ENCODE results near the gene STAP1. TPM values are rescaled to one million over a fixed set of nuclear protein-coding genes. Genes with fewer than 3 reads are reported as not detected.

The STAP1 gene
- total and polyA plus RNA-seq, 2 experiments from 2014 or later, result not detected

DNA sequence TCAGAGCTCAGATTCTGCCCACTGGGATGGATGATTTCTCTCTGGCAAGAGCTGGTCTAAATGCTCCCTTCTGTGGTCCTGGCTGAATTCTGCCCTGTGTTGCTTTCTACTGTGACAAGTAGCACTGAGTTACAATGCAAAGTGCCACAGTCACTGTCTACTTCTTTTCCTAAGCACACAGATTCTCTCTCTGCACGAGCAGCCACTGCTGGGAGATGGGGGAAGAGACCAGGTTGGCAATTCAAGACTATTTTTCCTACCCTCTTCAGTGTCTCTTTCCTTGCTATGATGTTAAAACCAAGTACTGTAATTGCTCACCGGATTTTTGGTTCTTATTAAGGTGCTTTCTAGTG lies 45.5 kb downstream of the STAP1 start (continued):
- TF ChIP-seq, protein P1, sequence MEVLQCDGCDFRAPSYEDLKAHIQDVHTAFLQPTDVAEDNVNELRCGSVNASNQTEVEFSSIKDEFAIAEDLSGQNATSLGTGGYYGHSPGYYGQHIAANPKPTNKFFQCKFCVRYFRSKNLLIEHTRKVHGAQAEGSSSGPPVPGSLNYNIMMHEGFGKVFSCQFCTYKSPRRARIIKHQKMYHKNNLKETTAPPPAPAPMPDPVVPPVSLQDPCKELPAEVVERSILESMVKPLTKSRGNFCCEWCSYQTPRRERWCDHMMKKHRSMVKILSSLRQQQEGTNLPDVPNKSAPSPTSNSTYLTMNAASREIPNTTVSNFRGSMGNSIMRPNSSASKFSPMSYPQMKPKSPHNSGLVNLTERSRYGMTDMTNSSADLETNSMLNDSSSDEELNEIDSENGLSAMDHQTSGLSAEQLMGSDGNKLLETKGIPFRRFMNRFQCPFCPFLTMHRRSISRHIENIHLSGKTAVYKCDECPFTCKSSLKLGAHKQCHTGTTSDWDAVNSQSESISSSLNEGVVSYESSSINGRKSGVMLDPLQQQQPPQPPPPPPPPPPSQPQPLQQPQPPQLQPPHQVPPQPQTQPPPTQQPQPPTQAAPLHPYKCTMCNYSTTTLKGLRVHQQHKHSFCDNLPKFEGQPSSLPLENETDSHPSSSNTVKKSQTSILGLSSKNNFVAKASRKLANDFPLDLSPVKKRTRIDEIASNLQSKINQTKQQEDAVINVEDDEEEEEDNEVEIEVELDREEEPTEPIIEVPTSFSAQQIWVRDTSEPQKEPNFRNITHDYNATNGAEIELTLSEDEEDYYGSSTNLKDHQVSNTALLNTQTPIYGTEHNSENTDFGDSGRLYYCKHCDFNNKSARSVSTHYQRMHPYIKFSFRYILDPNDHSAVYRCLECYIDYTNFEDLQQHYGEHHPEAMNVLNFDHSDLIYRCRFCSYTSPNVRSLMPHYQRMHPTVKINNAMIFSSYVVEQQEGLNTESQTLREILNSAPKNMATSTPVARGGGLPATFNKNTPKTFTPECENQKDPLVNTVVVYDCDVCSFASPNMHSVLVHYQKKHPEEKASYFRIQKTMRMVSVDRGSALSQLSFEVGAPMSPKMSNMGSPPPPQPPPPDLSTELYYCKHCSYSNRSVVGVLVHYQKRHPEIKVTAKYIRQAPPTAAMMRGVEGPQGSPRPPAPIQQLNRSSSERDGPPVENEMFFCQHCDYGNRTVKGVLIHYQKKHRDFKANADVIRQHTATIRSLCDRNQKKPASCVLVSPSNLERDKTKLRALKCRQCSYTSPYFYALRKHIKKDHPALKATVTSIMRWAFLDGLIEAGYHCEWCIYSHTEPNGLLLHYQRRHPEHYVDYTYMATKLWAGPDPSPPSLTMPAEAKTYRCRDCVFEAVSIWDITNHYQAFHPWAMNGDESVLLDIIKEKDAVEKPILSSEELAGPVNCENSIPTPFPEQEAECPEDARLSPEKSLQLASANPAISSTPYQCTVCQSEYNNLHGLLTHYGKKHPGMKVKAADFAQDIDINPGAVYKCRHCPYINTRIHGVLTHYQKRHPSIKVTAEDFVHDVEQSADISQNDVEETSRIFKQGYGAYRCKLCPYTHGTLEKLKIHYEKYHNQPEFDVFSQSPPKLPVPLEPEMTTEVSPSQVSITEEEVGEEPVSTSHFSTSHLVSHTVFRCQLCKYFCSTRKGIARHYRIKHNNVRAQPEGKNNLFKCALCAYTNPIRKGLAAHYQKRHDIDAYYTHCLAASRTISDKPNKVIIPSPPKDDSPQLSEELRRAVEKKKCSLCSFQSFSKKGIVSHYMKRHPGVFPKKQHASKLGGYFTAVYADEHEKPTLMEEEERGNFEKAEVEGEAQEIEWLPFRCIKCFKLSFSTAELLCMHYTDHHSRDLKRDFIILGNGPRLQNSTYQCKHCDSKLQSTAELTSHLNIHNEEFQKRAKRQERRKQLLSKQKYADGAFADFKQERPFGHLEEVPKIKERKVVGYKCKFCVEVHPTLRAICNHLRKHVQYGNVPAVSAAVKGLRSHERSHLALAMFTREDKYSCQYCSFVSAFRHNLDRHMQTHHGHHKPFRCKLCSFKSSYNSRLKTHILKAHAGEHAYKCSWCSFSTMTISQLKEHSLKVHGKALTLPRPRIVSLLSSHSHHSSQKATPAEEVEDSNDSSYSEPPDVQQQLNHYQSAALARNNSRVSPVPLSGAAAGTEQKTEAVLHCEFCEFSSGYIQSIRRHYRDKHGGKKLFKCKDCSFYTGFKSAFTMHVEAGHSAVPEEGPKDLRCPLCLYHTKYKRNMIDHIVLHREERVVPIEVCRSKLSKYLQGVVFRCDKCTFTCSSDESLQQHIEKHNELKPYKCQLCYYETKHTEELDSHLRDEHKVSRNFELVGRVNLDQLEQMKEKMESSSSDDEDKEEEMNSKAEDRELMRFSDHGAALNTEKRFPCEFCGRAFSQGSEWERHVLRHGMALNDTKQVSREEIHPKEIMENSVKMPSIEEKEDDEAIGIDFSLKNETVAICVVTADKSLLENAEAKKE (CRISPR knock-in tag; IDR thresholded peaks at IDR 0.05), result no peak

DNA sequence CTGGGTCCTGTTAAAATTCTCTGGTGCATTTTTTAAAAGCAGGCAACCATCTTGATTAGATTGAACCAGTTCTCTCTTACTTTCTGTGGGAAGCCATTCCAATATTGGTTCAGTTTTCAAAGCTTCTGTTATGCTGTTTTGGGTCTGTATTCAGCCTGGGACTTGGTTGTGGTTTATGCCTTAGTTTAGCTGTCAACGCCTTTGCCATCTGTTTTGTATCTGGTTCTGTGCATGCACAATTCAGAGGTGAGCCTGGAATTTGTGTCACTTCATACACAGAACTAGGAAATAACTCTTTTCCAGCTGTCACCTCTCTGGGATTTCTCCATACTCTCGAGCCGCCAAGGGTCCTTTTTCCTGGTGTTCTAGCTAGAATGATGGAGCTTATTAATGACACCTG lies 46.2 kb downstream of the STAP1 start:
- no peak for ATAC-seq
- H3K9me3 Mint-ChIP-seq, result peaks cover 6% of the 10 kb centered on the region; the same call in 2 of the 3 replicates
- no peak for TF ChIP-seq POLR2AphosphoS5 (IDR thresholded peaks at IDR 0.05; ENCODE audit: low read depth)
- TF ChIP-seq EZH2 (IDR thresholded peaks at IDR 0.05; ENCODE audit: low read depth, unreplicated experiment), result no peak
- TF ChIP-seq NANOG (IDR thresholded peaks at IDR 0.05; ENCODE audit: borderline replicate concordance), result no peak
- no peak for TF ChIP-seq ZNF331 (CRISPR knock-in tag; IDR thresholded peaks at IDR 0.05; ENCODE audit: low read depth)
- no peak for TF ChIP-seq JUNB (IDR thresholded peaks at IDR 0.05; ENCODE audit: unreplicated experiment)
- TF ChIP-seq CREB1 (CRISPR knock-in tag; IDR thresholded peaks at IDR 0.05; ENCODE audit: low read depth), result no peak
- no peak for TF ChIP-seq STAT1 (IDR thresholded peaks at IDR 0.05; ENCODE audit: unreplicated experiment)
- TF ChIP-seq EZH2phosphoT487 (IDR thresholded peaks at IDR 0.05; ENCODE audit: unreplicated experiment), result no peak
- TF ChIP-seq, protein P2, sequence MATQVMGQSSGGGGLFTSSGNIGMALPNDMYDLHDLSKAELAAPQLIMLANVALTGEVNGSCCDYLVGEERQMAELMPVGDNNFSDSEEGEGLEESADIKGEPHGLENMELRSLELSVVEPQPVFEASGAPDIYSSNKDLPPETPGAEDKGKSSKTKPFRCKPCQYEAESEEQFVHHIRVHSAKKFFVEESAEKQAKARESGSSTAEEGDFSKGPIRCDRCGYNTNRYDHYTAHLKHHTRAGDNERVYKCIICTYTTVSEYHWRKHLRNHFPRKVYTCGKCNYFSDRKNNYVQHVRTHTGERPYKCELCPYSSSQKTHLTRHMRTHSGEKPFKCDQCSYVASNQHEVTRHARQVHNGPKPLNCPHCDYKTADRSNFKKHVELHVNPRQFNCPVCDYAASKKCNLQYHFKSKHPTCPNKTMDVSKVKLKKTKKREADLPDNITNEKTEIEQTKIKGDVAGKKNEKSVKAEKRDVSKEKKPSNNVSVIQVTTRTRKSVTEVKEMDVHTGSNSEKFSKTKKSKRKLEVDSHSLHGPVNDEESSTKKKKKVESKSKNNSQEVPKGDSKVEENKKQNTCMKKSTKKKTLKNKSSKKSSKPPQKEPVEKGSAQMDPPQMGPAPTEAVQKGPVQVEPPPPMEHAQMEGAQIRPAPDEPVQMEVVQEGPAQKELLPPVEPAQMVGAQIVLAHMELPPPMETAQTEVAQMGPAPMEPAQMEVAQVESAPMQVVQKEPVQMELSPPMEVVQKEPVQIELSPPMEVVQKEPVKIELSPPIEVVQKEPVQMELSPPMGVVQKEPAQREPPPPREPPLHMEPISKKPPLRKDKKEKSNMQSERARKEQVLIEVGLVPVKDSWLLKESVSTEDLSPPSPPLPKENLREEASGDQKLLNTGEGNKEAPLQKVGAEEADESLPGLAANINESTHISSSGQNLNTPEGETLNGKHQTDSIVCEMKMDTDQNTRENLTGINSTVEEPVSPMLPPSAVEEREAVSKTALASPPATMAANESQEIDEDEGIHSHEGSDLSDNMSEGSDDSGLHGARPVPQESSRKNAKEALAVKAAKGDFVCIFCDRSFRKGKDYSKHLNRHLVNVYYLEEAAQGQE (IDR thresholded peaks at IDR 0.05; ENCODE audit: unreplicated experiment), result no peak
- no peak for TF ChIP-seq ZNF114 (CRISPR knock-in tag; IDR thresholded peaks at IDR 0.05)

More for the DNA sequence above, 46.2 kb downstream of the STAP1 start:
- Histone ChIP-seq H3F3A (replicated peaks; ENCODE audit: low read depth) (no peaks in the 10 kb centered on the region), H3K4me3 (no peak overlapping the region), H3K9me2 (ENCODE audit: insufficient read depth) (0 out of 2 replicates have a peak, but pooled peaks cover 7% of the 10 kb centered on the region), H3K27ac (ENCODE audit: low read depth) (no peak overlapping the region), H4K20me1 (replicated peaks; ENCODE audit: insufficient read depth) (no peaks in the 10 kb centered on the region), H3K4me1 (ENCODE audit: insufficient read depth) (no peaks in the 10 kb centered on the region), H2AFZ (no peak overlapping the region), H3K36me3 (ENCODE audit: insufficient read depth) (no peaks in the 10 kb centered on the region; the same call in 1 of the 2 replicates), H3K4me2 (no peak overlapping the region), H3K27me3 (ENCODE audit: insufficient read depth) (no peaks in the 10 kb centered on the region), H3K79me2 (replicated peaks; ENCODE audit: insufficient read depth) (no peaks in the 10 kb centered on the region)
- H3K4me1 Mint-ChIP-seq, result peaks cover 10% of the 10 kb centered on the region
- no peak for DNase-seq (ENCODE audit: low spot score)
- H3K4me3 Mint-ChIP-seq, result no peak overlapping the region
- H3K27ac Mint-ChIP-seq, result no peak overlapping the region
- H3K27me3 Mint-ChIP-seq (ENCODE audit: insufficient read depth, low read depth, poor library complexity), result peaks cover 1% of the 10 kb centered on the region
- H3K36me3 Mint-ChIP-seq (ENCODE audit: low read depth), result peaks cover 6% of the 10 kb centered on the region
